ENCODE data around the gene SLC25A23. TPM values are rescaled to one million over a fixed set of nuclear protein-coding genes. Genes with fewer than 3 reads are reported as not detected.
A peak's percentile ranks its signal among the peaks of the same experiment; 100 is the strongest.

SLC25A23 gene
- total RNA-seq, 1 donor from 2014 or later: 16.0 TPM

DNA sequence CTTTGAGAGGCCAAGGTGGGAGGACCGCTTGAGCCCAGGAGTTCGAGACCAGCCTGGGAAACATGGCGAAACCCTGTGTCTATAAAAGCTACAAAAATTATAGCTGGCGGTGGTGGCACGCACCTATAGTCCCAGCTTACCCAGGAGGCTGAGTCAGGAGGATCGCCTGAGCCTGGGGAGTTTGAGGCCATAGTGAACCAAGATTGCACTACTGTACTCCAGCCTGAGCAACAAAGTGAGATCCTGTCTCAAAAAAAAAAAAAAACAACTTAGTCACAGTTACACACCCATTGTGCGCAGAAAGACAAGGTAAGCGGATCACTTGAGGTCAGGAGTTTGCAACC lies 22.7 kb upstream of the SLC25A23 start:
- peak overlapping the region; percentile 64 for H2AFZ ChIP-seq (replicated peaks)
- TF ChIP-seq EZH2phosphoT487 (IDR thresholded peaks at IDR 0.05) (no peak), EZH2 (IDR thresholded peaks at IDR 0.05) (no peak)
- TF ChIP-seq, protein P1, sequence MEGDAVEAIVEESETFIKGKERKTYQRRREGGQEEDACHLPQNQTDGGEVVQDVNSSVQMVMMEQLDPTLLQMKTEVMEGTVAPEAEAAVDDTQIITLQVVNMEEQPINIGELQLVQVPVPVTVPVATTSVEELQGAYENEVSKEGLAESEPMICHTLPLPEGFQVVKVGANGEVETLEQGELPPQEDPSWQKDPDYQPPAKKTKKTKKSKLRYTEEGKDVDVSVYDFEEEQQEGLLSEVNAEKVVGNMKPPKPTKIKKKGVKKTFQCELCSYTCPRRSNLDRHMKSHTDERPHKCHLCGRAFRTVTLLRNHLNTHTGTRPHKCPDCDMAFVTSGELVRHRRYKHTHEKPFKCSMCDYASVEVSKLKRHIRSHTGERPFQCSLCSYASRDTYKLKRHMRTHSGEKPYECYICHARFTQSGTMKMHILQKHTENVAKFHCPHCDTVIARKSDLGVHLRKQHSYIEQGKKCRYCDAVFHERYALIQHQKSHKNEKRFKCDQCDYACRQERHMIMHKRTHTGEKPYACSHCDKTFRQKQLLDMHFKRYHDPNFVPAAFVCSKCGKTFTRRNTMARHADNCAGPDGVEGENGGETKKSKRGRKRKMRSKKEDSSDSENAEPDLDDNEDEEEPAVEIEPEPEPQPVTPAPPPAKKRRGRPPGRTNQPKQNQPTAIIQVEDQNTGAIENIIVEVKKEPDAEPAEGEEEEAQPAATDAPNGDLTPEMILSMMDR (IDR thresholded peaks at IDR 0.05): no peak
- H3K4me2 ChIP-seq: no peak overlapping the region
- H3K79me2 ChIP-seq (ENCODE audit: low read depth): no peaks in the 10 kb centered on the region
- H3K27me3 Mint-ChIP-seq (ENCODE audit: insufficient read depth, low read depth): peaks cover 18% of the 10 kb centered on the region
- no peak overlapping the region for H3K9ac ChIP-seq
- no peak overlapping the region for H3K27ac ChIP-seq
- H3K27me3 ChIP-seq: peaks cover 1% of the 10 kb centered on the region
- H3F3A ChIP-seq (ENCODE audit: low read depth): no peaks in the 10 kb centered on the region
- no peak overlapping the region for H3K4me3 Mint-ChIP-seq
- H3K36me3 Mint-ChIP-seq: no peaks in the 10 kb centered on the region
- no peaks in the 10 kb centered on the region for H3K36me3 ChIP-seq
- H3K4me1 Mint-ChIP-seq: peaks cover 11% of the 10 kb centered on the region
- H3K4me3 ChIP-seq: no peak overlapping the region
- H4K20me1 ChIP-seq (ENCODE audit: low read depth): no peaks in the 10 kb centered on the region
- no peaks in the 10 kb centered on the region for H3K9me3 Mint-ChIP-seq
- H3K27ac Mint-ChIP-seq: no peak overlapping the region
- H3K4me1 ChIP-seq: peaks cover 2% of the 10 kb centered on the region
- H3K9me3 ChIP-seq (ENCODE audit: low read depth): no peaks in the 10 kb centered on the region
- no peak for DNase-seq (ENCODE audit: low spot score)

DNA sequence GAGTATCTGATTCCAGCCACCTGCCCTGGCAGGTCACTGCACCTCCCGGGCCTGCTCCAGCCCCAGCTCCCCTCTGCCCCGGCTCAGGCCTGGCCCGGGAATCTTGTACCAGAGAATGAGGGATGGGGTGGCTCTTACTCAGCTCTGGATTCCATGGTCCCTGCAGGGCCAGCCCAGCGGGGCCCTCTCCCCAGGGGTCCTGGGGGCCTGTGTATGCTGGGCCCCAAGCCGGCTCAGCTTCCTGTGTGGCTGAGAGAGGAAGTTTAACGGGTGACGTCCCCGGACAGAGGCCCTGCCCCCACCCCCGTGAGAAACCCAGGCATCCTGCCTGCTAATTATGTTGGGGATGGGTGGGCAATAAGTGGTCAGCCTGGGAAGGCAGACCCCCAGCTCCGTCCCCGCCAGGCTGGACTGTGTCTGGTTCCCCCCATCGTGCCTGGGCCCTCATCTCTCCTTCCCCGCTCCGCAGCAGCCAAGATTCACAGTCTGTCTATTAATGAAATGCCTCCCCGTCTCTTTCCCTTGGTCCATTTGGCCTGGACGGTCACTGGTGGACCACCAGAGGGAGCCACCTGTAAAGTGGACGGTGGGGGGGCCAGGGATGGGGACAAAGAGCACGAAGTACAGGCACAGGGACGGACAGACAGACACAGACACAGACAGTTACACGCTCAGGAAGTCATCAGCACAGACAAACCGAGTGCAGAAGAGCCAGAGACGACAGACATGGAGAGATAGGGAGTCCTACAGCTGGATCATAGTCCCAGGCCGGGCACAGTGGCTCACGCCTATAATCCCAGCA lies 22.1 kb upstream of the SLC25A23 start, which contains the start of gene DENND1C:
TSS of gene DENND1C (minus strand) at position 247 of the 802 bp plus-strand sequence. CDS start at position 155, 92 bp downstream.
- Mint-ChIP-seq H3K4me3 (peak within 1 kb of the TSS; percentile 6), H3K27me3 (ENCODE audit: insufficient read depth, low read depth) (peaks cover 18% of the 10 kb centered on the region), H3K4me1 (peaks cover 11% of the 10 kb centered on the region), H3K27ac (peak within 1 kb of the TSS; percentile 54), H3K9me3 (no peaks in the 10 kb centered on the region), H3K36me3 (no peaks in the 10 kb centered on the region)
- peaks cover 2% of the 10 kb centered on the region for H3K4me1 ChIP-seq
- peaks cover 7% of the 10 kb centered on the region for H3K27me3 ChIP-seq
- no peaks in the 10 kb centered on the region for H4K20me1 ChIP-seq (ENCODE audit: low read depth)
- peak; percentile 70 for DNase-seq (ENCODE audit: low spot score)
- H3F3A ChIP-seq (ENCODE audit: low read depth): no peaks in the 10 kb centered on the region
- H3K79me2 ChIP-seq (ENCODE audit: low read depth): no peaks in the 10 kb centered on the region
- no peak within 1 kb of the TSS for H3K9ac ChIP-seq
- H3K4me2 ChIP-seq: no peak within 1 kb of the TSS
- no peak within 1 kb of the TSS for H3K4me3 ChIP-seq
- peak within 1 kb of the TSS; percentile 64 for H2AFZ ChIP-seq (replicated peaks)
- no peaks in the 10 kb centered on the region for H3K9me3 ChIP-seq (ENCODE audit: low read depth)
- TF ChIP-seq EZH2phosphoT487 (IDR thresholded peaks at IDR 0.05): no peak
- TF ChIP-seq, protein P1 (IDR thresholded peaks at IDR 0.05): peak; percentile 80
- H3K36me3 ChIP-seq: no peaks in the 10 kb centered on the region
- H3K27ac ChIP-seq: no peak within 1 kb of the TSS

DNA sequence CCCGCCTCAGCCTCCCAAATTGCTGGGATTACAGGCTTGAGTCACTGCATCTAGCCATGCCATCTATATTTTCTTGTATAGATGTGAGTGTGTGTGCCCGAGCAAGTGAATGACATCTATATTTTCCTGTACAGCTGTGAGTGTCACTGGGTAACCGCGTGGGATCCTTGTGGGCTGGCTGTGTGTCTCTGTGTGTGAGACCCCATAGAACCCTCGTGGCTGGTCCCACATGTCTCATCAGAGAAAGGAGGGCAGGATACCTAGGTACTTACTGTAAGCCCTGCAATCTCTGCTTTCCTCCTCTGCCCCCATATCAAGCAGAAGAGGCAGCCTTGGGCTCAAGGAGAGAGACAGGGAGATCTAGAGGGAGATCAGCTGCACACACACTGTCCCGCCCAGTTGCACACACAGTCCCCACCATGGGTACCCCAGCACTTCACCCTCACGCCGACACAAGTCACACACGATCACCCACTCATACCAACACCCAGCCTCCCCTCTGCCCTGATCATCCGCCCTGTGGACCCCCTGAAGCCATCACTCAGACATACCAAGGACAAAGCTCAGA lies 21.3 kb upstream of the SLC25A23 start:
- TF ChIP-seq, protein P1 (IDR thresholded peaks at IDR 0.05): no peak
- no peak for TF ChIP-seq EZH2 (IDR thresholded peaks at IDR 0.05)
- no peak for TF ChIP-seq EZH2phosphoT487 (IDR thresholded peaks at IDR 0.05)
- Mint-ChIP-seq H3K27me3 (ENCODE audit: insufficient read depth, low read depth) (peaks cover 20% of the 10 kb centered on the region), H3K36me3 (no peaks in the 10 kb centered on the region), H3K4me3 (peak overlapping the region; percentile 6), H3K4me1 (peaks cover 13% of the 10 kb centered on the region), H3K9me3 (no peaks in the 10 kb centered on the region), H3K27ac (peak overlapping the region; percentile 54)
- Histone ChIP-seq H3K4me3 (no peak overlapping the region), H3K4me2 (no peak overlapping the region), H3K79me2 (ENCODE audit: low read depth) (no peaks in the 10 kb centered on the region), H3K9me3 (ENCODE audit: low read depth) (no peaks in the 10 kb centered on the region), H3K27ac (no peak overlapping the region), H3F3A (ENCODE audit: low read depth) (no peaks in the 10 kb centered on the region), H2AFZ (replicated peaks) (no peak overlapping the region), H3K36me3 (no peaks in the 10 kb centered on the region), H3K27me3 (peaks cover 15% of the 10 kb centered on the region), H3K4me1 (peaks cover 2% of the 10 kb centered on the region), H3K9ac (no peak overlapping the region), H4K20me1 (ENCODE audit: low read depth) (no peaks in the 10 kb centered on the region)
- no peak for DNase-seq (ENCODE audit: low spot score)
